ENCODE results near the gene NLGN3.
A peak's percentile ranks its signal among the peaks of the same experiment; 100 is the strongest.

Gene NLGN3

GRCh38 chrX:71118032-71118984 lies 26.3 kb upstream of the NLGN3 start, which contains the start of gene MED12:
TSS of gene MED12 (plus strand) at chrX:71118596. CDS start at chrX:71118755, 159 bp downstream.
- DNase-seq (ENCODE audit: low read depth in 2 of 2) = peak; percentile 64 to 66

GRCh38 chrX:71118985-71119535 lies 25.6 kb upstream of the NLGN3 start:
- DNase-seq (ENCODE audit: low read depth in 2 of 2) = no peak

DNA sequence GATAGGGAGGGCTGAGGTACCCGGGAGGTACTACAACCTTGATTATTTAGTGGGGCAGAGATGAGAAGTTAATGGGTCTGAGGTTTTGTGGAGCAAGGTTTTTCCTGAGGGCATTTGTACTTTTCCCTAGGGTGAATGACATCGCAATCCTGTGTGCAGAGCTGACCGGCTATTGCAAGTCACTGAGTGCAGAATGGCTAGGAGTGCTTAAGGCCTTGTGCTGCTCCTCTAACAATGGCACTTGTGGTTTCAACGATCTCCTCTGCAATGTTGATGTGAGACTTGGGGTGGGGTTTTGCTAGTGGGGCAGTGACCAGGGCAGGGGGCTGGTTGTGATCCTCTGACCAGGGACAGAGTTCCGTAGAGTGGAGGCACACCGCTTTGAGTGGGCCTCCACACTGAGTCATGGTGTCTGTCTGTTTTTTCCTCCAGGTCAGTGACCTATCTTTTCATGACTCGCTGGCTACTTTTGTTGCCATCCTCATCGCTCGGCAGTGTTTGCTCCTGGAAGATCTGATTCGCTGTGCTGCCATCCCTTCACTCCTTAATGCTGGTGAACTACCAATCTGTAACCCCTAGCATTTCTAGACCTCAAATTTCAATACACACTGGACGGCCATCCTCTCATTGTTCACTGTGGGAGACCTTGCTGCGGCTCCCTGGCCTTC lies 16.3 kb upstream of the NLGN3 start:
- DNase-seq (ENCODE audit: low read depth in 2 of 2) = no peak

DNA sequence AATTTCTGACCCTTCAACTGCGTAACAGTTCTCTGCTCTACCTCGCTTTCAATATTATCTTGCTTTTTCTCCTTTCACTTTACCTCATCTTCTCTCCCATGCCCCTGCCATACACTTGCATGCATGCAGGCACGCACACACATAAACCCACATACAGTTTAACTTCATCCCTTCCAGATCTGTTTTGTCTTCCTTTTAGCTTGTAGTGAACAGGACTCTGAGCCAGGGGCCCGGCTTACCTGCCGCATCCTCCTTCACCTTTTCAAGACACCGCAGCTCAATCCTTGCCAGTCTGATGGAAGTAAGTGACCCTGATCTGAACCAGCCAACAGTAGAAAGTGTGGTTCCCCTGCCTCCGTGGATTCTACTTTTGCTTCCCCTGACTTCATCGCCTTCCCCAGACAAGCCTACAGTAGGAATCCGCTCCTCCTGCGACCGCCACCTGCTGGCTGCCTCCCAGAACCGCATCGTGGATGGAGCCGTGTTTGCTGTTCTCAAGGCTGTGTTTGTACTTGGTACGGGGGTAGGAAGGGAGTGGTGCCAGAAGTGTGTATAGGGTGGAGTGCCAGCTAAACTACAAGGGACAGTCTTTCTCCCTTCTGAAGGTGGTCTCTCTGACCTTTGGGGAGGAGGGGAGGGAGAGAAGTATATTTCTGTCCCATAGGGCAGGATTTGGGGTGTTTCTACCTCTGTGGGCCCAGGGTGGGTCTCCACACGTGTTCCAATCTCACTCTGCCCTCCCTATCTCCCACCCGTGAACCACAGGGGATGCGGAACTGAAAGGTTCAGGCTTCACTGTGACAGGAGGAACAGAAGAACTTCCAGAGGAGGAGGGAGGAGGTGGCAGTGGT lies 15.5 kb upstream of the NLGN3 start:
- DNase-seq (ENCODE audit: low read depth in 2 of 2) = peak; percentile 42 to 57

- DNase-seq (ENCODE audit: low read depth in 2 of 2) = no peak
These were observed 13.1 kb upstream of the NLGN3 start for GRCh38 chrX:71131510-71131909.

GRCh38 chrX:71140440-71140839 lies 4.2 kb upstream of the NLGN3 start:
- DNase-seq (ENCODE audit: low read depth in 2 of 2) = no peak

GRCh38 chrX:71143508-71143907 lies 1.1 kb upstream of the NLGN3 start:
- no peak for DNase-seq (ENCODE audit: low read depth in 2 of 2)

DNA sequence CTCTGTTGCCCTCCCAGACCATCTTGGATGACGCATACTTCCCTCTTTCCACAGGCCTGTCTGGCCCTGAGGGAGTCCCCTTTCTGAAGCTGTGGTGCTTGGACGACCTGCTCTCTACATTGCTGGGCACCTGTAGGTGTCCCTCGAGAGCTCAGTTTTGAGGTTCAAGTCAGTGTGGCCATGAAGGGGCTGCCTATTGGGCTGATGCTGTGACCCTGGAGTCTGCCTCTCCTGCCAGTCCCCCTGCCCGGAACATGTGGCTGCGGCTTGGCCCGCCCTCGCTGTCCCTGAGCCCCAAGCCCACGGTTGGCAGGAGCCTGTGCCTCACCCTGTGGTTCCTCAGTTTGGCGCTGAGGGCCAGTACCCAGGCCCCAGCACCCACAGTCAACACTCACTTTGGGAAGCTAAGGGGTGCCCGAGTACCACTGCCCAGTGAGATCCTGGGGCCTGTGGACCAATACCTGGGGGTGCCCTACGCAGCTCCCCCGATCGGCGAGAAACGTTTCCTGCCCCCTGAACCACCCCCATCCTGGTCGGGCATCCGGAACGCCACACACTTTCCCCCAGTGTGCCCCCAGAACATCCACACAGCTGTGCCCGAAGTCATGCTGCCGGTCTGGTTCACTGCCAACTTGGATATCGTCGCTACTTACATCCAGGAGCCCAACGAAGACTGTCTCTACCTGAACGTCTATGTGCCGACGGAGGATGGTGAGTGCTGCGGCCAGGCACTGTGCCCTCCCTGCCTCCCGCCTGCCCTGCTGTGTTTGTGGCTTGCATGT lies 3.0 kb downstream of the NLGN3 start:
- no peak for DNase-seq (ENCODE audit: low read depth in 2 of 2)

GRCh38 chrX:71148278-71148663 lies 3.6 kb downstream of the NLGN3 start:
- DNase-seq (ENCODE audit: low read depth in 2 of 2) = no peak

- DNase-seq (ENCODE audit: low read depth in 2 of 2) = no peak
These were observed 6.7 kb downstream of the NLGN3 start for GRCh38 chrX:71151366-71151765.

- DNase-seq (ENCODE audit: low read depth in 2 of 2) = no peak
These were observed 9.6 kb downstream of the NLGN3 start for GRCh38 chrX:71154196-71154595.

- DNase-seq (ENCODE audit: low read depth in 2 of 2) = no peak
These were observed 10.0 kb downstream of the NLGN3 start for GRCh38 chrX:71154641-71155040.

GRCh38 chrX:71158603-71159002 lies 14.0 kb downstream of the NLGN3 start:
- no peak for DNase-seq (ENCODE audit: low read depth in 2 of 2)

DNA sequence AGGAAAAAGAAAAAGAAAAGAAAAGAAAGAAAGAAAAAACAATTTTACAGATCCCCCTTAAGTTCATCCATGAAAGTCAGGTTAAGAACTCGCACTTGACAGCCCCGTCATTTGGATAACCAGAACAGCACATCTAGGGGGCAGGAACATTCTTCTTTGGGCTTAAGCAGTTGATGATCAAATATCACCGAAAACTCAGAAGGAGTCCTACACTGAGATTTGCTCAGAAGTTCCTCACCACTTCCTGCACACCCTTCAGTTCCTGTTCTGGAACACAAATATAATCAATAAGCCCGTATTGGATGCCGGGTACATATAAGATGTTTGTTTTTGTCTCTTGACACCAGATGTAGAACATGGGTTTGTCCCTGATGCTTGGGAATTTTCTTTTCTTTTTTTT lies 14.7 kb downstream of the NLGN3 start:
- no peak for DNase-seq (ENCODE audit: low read depth in 2 of 2)

DNA sequence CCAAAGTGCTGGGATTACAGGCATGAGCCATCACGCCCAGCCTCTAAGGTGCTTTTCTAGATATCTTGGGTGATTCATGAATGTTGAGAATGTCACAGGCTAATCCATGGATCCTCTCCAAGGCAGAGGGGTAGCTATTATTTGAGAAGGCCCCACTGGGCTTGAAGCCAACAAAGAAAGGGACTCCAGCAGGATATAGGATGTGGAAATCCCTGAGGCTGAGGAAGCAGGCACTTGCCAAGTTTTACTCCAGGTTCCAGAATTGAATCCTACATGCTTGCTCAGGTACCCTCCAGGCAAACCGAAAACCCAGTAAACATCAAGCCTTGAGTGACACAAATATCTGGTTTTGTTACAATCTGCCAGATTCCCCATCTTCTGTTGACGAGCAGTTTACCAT lies 15.8 kb downstream of the NLGN3 start:
- no peak for DNase-seq (ENCODE audit: low read depth in 2 of 2)

DNA sequence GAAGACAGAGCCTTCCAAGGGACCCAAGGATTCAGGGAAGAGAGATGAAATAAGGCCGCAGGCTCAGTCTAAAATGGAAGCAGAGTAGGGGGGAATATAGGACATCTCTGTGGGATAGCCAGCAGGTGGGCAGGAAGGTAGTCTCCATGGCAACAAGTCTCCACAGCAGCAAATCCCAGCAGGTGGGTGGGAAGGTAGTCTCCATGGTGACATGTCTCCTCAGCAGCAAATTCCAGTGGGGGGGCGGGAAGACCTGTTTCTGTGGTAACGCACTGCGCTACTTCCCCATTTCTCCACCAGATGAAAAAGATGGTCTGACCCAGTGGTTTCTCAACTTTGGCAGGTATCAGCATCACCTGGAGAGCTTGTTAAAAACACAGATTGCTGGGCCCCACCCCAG lies 18.3 kb downstream of the NLGN3 start:
- DNase-seq (ENCODE audit: low read depth in 2 of 2) = no peak

DNA sequence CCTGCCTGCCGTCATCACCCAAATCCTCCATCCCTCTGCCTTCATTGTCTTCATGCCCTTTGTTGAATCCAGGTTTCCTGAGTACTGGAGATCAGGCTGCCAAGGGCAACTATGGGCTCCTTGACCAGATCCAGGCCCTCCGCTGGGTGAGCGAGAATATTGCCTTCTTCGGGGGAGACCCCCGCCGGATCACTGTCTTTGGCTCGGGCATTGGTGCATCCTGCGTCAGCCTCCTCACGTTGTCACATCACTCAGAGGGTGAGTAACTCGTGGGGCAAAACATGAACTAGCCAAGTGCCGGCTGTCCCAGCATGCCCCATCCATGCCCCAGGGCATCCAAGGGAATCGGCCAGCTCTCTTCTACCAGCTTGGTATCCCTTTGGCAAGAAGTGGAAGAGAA lies 19.4 kb downstream of the NLGN3 start:
- DNase-seq (ENCODE audit: low read depth in 2 of 2) = no peak

DNA sequence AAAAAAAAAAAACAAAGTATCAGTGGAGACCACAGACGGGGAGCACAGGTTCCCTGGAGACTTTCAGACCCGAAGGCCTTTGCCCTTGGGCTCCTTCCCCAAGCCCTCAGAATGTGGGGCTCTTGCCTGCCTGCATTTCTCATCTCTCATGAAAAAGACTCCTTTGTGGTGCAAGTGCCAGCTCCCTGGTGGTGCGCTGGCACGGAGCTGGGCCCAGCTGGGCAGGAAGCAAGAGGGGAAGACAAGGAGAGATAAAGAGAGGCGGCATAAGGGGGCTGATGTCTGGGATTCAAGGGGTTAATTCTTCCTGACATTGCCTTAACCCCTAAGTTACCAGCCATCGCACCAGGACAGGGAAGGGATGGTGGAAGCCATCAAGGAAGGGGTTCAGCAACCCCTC lies 21.8 kb downstream of the NLGN3 start:
- no peak for DNase-seq (ENCODE audit: low read depth in 2 of 2)

GRCh38 chrX:71167031-71167781 lies 22.6 kb downstream of the NLGN3 start:
- DNase-seq (ENCODE audit: low read depth in 2 of 2) = no peak

GRCh38 chrX:71168134-71168533 lies 23.5 kb downstream of the NLGN3 start:
- DNase-seq (ENCODE audit: low read depth in 2 of 2) = no peak

Measured in stimulated activated CD8-positive, alpha-beta memory T cell treated with anti-CD3 and anti-CD28 coated beads, Interleukin-7, amount 100 ng/mL, for 1 hour (primary cell).